ENCODE data around the gene CLK2.

DNA sequence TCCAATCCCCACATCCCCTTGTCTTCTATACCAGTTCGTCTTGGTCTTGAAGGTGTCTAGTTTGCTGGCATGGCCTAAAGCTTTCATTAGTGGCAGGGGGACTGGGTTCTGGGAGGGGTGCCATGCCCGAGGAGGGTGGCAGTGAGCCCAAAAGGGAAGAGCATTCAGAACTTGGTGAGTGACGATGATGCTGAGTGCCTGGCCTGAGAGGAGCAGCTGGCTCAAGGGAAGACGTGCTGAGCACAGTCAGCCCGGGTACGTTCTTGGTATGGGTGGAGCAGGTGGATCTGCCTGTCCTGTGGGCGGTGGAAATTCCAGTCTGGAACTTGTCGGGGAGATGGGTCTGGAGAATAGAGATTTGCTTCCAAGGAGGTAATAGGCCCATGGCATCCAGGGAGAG is 40.0 kb upstream of the CLK2 start:
- TF ChIP-seq, protein P1, sequence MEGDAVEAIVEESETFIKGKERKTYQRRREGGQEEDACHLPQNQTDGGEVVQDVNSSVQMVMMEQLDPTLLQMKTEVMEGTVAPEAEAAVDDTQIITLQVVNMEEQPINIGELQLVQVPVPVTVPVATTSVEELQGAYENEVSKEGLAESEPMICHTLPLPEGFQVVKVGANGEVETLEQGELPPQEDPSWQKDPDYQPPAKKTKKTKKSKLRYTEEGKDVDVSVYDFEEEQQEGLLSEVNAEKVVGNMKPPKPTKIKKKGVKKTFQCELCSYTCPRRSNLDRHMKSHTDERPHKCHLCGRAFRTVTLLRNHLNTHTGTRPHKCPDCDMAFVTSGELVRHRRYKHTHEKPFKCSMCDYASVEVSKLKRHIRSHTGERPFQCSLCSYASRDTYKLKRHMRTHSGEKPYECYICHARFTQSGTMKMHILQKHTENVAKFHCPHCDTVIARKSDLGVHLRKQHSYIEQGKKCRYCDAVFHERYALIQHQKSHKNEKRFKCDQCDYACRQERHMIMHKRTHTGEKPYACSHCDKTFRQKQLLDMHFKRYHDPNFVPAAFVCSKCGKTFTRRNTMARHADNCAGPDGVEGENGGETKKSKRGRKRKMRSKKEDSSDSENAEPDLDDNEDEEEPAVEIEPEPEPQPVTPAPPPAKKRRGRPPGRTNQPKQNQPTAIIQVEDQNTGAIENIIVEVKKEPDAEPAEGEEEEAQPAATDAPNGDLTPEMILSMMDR (conservative IDR thresholded peaks at IDR 0.05) = no peak
- no peak for TF ChIP-seq EZH2 (IDR thresholded peaks at IDR 0.05; ENCODE audit: low read depth)
